ENCODE measurements around the gene SLC50A1.

The SLC50A1 gene

GRCh38 chr1:155135415-155136028, at the start of gene SLC50A1:
Gene SLC50A1 (plus strand): TSS chr1:155135852. CDS start chr1:155135912, 60 bp downstream.
- DNase-seq (ENCODE audit: low read depth in 2 of 2): peak; percentile 79 to 80

- DNase-seq (ENCODE audit: low read depth in 2 of 2): peak; percentile 59 to 77
Measured at GRCh38 chr1:155086128-155086741, 49.4 kb upstream of the SLC50A1 start.

GRCh38 chr1:155086856-155087535, 48.7 kb upstream of the SLC50A1 start:
- DNase-seq (ENCODE audit: low read depth in 2 of 2): no peak

GRCh38 chr1:155091071-155092051, 44.3 kb upstream of the SLC50A1 start:
- DNase-seq (ENCODE audit: low read depth in 2 of 2): peak; percentile 56 to 70

- DNase-seq (ENCODE audit: low read depth in 2 of 2): no peak
Measured at GRCh38 chr1:155092131-155092530, 43.5 kb upstream of the SLC50A1 start.

- DNase-seq (ENCODE audit: low read depth in 2 of 2): no peak
Measured at GRCh38 chr1:155092641-155093040, 43.0 kb upstream of the SLC50A1 start.

- no peak for DNase-seq (ENCODE audit: low read depth in 2 of 2)
Measured at GRCh38 chr1:155093911-155094621, 41.6 kb upstream of the SLC50A1 start.

GRCh38 chr1:155094622-155094948, 41.1 kb upstream of the SLC50A1 start:
- no peak for DNase-seq (ENCODE audit: low read depth in 2 of 2)

- no peak for DNase-seq (ENCODE audit: low read depth in 2 of 2)
Measured at GRCh38 chr1:155099331-155099730, 36.3 kb upstream of the SLC50A1 start.

- DNase-seq (ENCODE audit: low read depth in 2 of 2): no peak
Measured at GRCh38 chr1:155103325-155103724, 32.3 kb upstream of the SLC50A1 start.

- DNase-seq (ENCODE audit: low read depth in 2 of 2): no peak
Measured at GRCh38 chr1:155104605-155105534, 30.8 kb upstream of the SLC50A1 start.

GRCh38 chr1:155105604-155106011, 30.0 kb upstream of the SLC50A1 start:
- no peak for DNase-seq (ENCODE audit: low read depth in 2 of 2)

- DNase-seq (ENCODE audit: low read depth in 2 of 2): no peak
Measured at GRCh38 chr1:155106862-155107261, 28.8 kb upstream of the SLC50A1 start.

- DNase-seq (ENCODE audit: low read depth in 2 of 2): no peak
Measured at GRCh38 chr1:155107309-155108264, 28.1 kb upstream of the SLC50A1 start.

- DNase-seq (ENCODE audit: low read depth in 2 of 2): no peak
Measured at GRCh38 chr1:155108296-155108695, 27.4 kb upstream of the SLC50A1 start.

GRCh38 chr1:155110381-155110780, 25.3 kb upstream of the SLC50A1 start:
- no peak for DNase-seq (ENCODE audit: low read depth in 2 of 2)

- DNase-seq (ENCODE audit: low read depth in 2 of 2): no peak
Measured at GRCh38 chr1:155110826-155111225, 24.8 kb upstream of the SLC50A1 start.

GRCh38 chr1:155113450-155113980, 22.1 kb upstream of the SLC50A1 start:
- no peak for DNase-seq (ENCODE audit: low read depth in 2 of 2)

Data from stimulated activated CD4-positive, alpha-beta T cell treated with anti-CD3 and anti-CD28 coated beads, Interleukin-1b, Interleukin-23, amount 100 ng/mL, for 1 hour (primary cell).